Fibroblast of skin of back (primary cell): Measurements from ENCODE around the gene PLG. TPM values are rescaled to one million over a fixed set of nuclear protein-coding genes. Genes with fewer than 3 reads are reported as not detected.
"Not testable (repeated sequence)": the region's sequence is repeated elsewhere in the genome, so short reads cannot be mapped to it uniquely, and the experiment has no call there.

Source experiments
- DNase-seq: peaks from one replicate; pipeline ENCODE4 v3.0.0-alpha.2; 2013
- polyA plus RNA-seq, 2 experiments: library from polyadenylated mRNA; unstranded; fragments of 120-200 nt; gene quantifications; one replicate each; pipeline ENCODE4 v1.2.1, GENCODE V29; 2013; ENCODE audit not compliant: insufficient read length in 2 of 2

The PLG gene
- polyA plus RNA-seq (2013, experiment 1 of 2; ENCODE audit: insufficient read length) = 0.30 TPM
- 0.47 TPM for polyA plus RNA-seq (2013, experiment 2 of 2; ENCODE audit: insufficient read length)

DNA sequence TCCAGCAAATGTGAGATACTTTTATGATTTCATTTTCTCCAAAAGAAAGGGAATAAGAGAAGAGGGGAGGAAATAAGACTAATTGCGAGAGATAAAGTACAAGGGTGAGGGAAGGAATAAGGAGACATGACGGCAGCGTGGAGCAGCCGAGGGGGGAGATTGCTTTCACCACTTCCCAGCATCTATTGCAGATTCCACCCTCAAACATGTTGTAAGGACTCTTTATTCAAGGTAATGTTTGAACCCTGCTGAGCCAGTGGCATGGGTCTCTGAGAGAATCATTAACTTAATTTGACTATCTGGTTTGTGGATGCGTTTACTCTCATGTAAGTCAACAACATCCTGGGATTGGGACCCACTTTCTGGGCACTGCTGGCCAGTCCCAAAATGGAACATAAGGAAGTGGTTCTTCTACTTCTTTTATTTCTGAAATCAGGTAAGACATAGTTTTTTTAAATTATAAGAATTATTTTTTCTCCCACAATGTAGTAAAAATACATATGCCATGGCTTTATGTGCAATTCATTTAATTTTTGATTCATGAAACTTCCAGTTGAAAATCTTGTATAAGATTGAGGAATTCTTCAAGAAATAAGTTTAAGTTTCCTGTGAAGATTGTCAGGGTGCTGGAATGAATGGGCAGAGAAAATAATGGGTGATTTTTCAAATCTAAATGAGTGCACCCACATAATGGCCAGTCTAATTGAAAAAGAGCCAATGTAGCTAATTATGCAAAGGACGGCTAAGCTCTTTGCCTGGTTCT is at the start of gene PLG:
PLG (plus strand) TSS at position 327 of the 763 bp plus-strand sequence; CDS start at position 388, 61 bp downstream.
- DNase-seq = not testable (repeated sequence)

DNA sequence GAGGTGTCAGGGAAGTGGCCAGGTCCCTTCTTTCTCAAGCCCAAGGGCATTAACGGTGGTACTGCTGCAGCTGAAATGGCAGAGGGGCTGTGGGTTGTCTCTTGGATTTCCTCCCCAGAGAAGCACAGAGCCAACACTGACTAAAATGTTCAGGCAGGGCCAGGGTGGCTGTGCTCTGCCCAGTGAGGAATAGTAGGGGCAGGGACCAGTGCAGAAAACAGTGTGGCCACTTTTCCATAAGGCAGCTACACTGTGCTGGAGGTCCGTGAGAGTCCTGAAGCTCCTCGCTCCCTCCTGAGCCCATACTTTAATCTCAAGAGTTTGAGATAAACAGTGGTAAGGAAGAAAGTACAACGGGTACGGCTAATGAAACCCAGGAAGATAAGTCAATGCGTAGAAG is 42.5 kb upstream of the PLG start:
- no peak for DNase-seq

DNA sequence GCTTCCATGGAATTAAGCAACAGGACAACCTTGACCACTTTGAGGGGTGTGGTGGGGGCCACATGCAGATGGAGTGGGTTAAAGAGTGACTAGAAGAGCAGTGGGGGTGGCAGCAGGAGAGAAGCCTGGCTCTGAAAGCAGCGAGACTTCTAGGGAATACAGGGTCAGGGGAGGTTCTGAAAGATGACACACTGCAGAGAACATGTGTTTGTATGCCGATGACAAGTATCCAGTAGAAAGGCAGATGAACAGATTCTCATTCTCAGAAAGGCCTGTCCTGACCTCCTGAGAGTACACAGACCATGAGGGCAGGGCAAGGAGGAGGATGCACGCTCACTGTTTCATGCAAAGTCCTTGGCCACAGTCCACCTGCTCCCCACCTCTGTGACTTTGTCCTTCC is 40.8 kb upstream of the PLG start:
- no peak for DNase-seq

DNA sequence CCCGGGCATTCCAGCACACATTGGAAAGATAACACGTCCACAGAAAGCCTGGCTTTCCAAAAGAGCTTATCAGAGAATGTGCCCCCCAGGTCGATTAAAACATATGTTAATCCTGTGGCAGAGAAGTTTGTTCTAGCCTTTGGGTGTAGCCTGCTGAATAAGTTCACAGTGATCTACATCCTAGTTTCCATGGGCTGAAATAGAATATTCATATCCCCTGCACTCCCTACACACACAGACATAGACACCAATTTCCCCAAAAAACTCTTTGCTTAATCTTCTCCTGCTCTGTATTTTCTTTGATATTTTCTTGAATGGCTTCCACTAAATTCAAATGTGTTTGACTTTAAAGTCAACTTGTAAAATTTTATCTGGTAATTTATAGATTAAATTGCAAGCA is 39.6 kb upstream of the PLG start:
- DNase-seq = no peak

DNA sequence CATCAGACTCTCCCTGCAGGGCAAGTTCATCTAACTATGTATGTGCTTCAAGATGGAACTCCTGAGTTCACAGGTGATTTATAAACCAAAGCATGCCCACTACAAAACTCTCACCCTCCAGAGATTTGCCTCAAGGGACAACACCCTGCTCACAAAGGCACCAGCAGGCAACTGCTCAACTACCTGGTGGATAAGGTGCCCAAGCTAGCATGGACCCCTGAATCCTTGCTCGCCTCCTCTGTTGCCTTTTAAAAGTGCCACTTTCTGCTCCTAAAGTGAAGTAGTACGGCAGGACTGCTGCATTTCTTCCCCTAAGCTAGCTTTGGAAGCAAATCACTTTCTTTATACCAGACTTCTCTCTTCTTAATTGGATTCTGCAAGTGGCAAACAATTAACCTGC is 39.2 kb upstream of the PLG start:
- no peak for DNase-seq

DNA sequence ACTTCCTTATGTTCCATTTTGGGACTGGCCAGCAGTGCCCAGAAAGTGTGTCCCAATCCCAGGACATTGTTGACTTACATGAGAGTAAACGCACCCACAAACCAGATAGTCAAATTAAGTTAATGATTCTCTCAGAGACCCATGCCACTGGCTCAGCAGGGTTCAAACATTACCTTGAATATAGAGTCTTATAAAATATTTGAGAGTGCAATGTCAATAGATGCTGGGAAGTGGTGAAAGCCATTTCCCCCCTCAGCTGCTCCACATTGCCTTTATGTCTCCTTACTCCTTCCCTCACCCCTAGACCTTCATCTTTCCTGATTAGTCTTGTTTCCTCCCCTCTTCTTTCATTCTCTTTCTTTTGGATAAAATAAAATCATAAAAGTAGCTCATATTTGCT is 37.8 kb upstream of the PLG start, which contains the start of gene LPA:
LPA (minus strand) TSS at position 78 of the 400 bp plus-strand sequence; CDS start at position 17, 61 bp downstream.
- DNase-seq = not testable (repeated sequence)

DNA sequence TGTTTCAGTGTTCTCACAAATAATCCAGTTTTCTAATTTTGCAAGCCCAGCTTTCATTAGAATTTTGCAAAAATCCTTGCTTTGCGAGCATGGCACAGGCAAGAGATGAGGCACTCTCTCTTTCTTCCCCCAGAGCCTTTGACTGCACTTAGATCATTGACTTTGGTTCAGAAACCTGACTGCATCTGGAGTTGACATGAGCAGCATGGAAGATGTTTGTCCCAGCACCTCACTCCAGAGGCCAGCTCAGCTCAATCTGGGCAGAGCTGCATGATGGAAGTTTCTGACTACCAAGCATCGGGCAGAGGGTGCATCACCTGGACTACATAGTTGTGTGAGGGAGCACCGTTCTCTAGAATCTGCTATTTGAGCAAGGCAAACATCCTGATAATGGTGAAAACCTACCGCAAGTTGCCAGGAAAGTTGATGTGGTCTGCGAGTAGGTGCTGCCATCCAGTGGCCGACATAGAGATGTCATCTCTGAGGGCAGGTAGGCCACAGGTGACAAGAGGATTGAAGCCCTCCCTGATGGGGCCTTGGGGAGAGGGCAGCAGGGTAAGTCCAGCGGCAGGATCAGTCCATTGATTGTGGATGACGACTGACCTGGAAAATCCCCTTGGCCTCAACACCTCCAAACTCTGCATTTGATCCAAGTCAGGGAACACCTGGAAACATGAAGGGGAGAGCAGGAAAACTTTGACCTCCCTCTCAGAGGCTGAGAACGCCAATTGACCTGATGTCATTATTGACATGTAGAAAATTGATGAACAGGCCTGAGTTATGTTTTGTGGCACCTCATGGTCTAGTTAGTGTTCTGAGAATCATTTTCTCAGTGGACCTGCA is 34.2 kb upstream of the PLG start:
- DNase-seq = no peak

DNA sequence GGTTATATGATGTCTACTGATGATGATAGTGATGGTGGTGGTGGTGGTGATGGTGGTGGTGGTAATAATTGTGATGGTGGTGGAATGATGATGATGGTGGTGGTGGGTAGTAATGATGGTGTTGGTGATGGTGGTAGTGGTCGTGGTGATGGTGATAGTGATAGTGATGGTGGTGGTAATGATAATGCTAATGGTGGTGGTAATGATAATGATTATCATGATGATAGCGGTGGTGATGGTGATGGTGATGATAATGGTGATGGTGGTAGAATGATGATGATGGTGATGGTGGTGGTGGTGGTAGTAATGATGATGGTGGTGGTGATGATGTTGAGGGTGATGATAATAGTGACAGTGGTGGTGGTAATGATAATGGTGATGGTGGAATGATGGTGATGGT is 33.5 kb upstream of the PLG start:
- no peak for DNase-seq

DNA sequence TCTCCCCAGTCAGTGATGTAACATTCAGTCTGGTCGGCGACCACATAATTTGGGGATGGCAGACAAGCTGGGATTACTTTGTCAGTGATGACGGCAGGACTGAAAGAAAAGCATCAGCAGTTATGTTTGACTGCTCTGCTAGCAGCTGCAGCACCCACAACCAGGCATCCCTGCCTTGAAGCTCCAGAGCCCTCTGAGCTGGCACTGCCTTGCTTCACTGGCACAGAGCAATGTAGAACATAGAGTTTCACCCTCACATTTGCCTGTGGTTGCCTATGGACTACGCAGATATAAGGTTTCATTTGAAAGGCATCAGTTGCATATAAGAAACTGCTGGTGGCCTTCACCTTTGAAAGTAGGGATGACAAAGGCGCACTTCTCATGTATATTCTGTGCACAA is 25.6 kb upstream of the PLG start:
- DNase-seq = not testable (repeated sequence)

DNA sequence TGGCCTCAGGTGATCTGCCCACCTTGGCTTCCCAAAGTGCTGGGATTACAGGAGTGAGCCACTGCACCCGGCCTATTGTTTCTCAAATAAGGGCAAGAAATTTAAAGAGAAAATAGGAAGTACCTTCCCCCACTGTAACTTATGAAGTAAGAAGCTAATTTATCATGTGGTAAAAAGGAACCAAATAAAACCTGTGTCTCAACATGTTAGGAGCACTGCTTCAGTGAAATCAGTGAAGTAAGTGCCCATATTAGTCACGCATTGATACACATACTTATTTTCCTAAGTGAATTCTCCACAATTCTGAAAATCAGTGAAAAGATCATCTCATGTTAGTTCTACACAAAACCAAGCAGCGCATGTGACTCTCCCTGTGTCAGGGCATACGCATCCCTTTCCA is 23.8 kb upstream of the PLG start:
- DNase-seq = no peak

DNA sequence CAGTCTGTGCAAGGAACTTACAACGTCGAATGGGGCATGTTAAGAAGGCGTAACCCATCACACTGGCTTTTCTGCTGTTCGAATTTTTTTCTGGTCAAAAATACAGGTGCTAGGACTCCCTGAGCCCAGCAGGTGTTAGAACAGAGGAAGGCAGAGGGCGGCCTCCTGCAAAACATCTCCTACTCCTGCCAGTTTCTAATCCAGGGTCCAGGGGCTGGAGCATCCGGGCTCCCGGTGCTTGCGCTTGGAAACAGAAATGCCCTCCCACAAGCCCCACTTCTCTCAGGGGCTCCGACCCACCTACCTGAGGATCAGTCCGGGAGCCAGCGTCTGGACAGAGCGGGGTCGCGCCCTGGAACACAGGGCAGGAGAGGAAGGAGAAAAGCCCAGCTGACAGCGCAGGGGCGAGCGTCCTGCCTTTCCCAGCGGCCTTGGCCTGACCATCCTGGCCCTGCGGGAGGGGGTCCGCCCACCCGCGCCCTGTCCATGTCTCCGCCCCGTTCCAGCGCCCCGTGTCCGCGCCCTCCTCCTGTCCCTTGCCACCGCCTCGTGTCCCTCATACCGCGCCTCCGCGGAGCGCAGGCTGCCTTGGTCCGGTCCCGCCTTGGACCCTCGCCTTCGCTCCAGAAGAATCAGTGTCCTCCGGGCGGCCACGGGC is 23.2 kb upstream of the PLG start:
- DNase-seq = no peak

DNA sequence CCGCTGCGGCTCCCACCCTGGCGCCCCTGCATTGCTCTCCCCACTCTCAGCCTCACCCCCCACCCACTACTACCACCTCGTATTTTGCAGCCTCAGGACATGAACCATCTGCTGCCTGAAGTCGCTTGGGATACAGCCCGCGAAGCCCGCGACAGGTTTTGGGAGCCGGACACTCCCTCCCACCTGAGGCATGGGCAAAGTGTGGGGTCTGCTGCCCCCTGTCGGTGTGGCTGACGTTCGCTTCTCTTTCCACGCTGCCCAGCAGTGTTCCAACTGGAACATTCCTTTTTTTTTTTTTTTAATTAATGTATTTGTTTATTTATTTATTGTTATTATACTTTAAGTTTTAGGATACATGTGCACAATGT is 22.7 kb upstream of the PLG start:
- DNase-seq = no peak

DNA sequence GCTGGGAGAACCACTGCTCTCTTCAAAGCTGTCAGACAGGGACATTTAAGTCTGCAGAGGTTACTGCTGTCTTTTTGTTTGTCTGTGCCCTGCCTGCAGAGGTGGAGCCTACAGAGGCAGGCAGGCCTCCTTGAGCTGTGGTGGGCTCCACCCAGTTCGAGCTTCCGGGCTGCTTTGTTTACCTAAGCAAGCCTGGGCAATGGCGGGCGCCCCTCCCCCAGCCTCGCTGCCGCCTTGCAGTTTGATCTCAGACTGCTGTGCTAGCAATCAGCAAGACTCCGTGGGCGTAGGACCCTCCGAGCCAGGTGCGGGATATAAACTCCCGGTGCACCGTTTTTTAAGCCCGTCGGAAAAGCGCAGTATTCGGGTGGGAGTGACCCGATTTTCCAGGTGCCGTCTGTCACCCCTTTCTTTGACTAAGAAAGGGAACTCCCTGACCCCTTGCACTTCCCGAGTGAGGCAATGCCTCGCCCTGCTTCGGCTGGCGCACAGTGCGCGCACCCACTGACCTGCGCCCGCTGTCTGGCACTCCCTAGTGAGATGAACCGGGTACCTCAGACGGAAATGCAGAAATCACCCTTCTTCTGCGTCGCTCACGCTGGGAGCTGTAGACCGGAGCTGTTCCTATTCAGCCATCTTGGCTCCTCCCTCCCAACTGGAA is 16.8 kb upstream of the PLG start:
- not testable (repeated sequence) for DNase-seq

DNA sequence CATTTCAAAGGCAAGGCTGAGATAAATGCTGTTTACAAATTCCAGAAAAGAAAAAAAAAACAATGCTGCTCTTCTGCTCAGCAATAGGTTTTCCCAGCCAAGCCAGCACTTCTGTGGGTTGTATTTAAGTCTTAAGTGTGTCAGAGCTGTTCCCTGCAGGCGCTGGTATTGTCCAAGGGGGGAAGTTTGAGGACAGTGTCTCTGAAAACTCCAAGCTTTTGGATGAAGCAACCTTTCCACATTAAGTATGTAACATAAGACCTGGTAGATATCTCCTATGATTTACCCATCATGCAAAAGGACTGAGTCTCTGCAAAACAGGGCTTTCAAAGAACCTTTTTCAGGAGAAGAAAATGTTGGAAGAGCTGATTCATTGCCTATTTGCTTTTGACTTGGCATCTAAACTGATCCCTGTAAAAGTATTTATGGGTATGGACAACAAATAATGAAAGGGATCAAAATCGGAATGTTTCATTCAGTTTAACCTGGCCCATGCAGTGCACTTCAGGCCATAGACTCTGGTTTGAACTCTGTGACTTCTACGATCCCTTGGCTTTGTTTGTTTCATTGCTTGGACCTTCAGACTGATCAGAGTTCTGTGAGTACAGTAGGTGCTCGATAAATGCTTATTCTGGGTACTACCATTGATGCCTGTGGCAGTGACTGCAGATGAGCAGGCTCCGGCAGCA is 16.1 kb upstream of the PLG start:
- no peak for DNase-seq

DNA sequence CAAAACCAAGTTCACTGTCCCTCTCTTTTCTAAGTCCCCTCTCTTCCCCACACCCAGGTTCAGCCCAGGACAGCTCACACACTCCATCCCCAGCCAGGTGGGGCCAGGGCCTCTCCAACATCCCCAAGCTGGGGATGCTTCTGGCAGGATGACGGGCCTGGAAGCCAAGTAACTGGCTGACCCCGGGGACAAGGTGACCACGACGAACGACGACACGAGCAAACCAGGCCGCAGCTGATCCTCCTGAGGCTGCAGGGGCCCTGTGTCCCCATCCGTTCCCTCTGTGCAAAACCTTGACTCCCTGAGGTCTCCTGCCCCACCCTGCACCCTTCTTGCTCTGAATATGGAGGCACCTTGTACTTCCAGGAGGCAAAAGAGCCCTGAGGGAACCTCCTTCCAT is 11.6 kb upstream of the PLG start:
- no peak for DNase-seq

DNA sequence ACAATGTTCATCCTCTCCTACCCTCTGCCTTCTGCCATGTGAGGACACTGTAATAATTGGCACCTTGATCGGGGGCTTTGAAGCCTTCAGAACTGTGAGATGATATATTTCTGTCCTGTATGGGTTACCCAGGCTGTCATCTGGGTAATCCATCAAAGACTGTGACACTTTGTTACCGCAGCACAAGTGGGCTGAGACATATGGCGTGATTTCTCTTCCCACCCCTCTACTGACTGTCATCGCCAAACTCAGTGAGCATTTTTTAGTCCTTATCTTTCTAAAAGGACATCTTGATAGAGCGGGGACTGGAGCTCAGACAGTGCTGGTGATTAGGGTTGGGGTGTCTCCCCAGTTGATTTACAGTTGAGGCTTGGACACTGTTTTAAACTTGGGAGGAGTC is 10.4 kb upstream of the PLG start:
- no peak for DNase-seq

DNA sequence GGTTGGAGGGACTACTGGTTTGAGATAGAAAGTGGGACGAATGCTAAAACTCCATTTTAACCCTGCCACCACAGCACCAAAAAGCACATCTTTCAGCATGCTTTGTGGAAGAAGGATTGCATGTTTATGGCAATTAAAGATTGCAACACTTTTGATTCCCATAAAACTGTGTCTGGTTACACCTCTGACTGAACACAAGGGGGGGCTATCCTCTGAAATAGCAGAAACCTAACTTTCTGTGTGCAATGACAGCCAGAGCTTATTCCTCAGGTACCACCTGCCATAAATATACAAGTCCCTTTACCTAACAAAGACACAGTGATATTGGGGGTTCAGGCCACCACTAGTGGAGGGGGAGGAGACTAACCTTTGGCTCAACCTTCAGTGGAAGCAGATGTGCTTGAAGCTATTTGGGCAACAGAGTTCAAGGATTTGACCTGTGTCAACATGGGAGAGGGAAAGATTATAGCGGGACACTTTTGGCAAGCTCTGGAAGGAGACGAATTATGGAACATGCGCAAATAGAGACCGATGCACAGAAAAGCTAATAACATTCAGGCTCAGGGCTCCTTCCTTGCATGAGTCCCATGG is 9.6 kb upstream of the PLG start:
- DNase-seq = no peak

DNA sequence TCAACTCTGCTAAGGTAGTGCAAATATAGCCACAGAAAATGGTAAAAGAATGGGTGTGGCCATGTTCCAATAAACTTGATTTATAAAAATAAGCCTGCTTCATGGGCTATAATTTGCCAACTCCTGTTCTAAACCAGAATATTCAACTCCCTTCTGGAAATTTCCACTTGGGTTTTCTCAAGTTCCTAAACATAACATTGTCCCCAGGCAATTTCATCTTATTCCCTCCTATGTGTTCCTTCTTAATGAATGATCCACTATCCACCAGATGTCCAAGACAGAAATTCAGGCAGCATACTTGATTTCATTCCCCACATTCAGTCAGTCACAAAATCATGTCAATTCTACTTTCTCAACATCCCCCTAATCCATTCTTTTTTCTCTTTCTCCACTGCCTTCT is 7.0 kb upstream of the PLG start:
- DNase-seq = peak; percentile 36

DNA sequence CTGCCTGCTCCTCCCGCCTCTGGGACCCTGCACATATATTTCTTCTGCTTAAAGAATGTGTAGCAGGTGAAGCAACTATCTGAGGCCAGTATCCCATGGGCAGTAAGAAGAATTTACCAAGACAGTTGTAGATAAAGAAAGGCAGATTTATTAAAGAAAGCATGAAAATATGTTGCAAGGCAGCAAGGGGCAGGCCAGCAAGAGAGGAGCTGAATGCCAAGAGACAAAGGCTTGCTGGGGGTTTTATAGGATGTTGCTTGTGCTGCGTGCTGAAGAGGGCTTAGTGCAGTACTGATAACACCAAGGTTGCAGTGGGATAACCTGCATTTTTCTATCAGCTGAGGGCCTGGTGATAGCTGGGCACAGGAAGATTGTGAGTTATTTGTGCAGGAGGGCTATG is 6.4 kb upstream of the PLG start:
- DNase-seq = not testable (repeated sequence)

DNA sequence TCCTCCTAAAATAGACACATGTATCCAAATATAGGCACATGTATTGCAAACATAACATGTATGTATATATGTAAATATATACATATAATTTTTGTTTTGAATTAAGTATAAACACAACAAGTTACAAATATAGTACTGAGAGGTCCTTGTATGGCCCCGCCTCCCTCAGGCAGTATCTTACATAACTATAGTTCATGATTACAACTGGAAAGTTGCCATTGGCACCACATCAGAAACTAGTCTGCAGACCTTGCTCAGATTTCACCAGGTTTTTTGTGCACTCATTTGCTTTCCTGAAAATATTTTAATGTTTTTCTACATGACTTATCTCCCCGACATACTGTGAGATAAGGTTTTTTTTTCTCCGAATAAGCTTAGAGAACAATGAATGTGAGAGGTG is 5.2 kb upstream of the PLG start:
- DNase-seq = not testable (repeated sequence)

DNA sequence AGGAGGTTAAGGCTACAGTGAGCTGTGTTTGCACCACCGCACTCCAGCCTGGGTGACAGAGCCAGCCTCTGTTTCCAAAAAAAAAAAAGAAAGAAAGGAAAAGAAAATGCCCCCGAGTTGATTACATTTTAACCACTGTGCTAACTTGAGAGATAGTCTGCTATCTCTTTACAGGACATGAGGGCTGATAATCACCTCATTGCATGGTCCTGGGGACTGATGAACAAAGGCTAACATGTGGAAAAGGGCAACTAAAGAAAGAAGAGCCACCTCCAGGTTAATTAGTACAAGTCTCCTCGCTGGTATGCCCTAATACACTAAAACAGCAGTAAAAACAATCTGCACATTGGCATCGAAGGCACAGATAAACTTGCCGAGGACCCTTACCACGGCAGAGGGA is 4.2 kb upstream of the PLG start:
- DNase-seq = no peak

DNA sequence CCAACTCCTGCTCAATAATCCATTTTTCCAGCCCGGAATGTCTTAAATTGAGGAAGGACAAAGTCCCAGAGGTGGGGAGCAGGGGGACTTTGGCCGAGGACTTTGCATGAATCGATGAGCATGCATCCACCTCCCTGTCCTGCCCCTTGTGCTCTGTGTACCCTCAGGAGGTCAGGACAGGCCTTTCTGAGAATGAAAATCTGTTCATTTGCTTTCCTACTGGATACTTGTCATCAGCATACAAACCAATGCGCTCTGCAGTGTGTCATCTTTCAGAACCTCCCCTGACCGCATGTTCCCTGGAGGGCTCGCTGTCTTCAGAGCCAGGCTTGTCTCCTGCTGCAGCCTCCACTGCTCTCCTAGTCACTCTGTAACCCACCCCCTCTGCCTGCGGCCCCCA is 2.6 kb downstream of the PLG start:
- DNase-seq = not testable (repeated sequence)
